H9 (cell line): ENCODE measurements around the gene GCNT2. TPM values are rescaled to one million over a fixed set of nuclear protein-coding genes. Genes with fewer than 3 reads are reported as not detected.

Source experiments
- DNase-seq: peaks from one replicate; pipeline ENCODE4 v3.0.0-alpha.2; 2017
- H2AFZ ChIP-seq: one replicate; pipeline ENCODE4 v1.6.1; 2013; ENCODE audit warnings: mild to moderate bottlenecking, low read length, control low read depth, moderate library complexity
- H2AK5ac ChIP-seq: 2 replicates; pipeline ENCODE4 v1.6.1; 2013; ENCODE audit warnings: low read length, control low read depth, mixed read lengths; ENCODE audit not compliant: insufficient read length
- H2BK120ac ChIP-seq: one replicate; pipeline ENCODE4 v1.6.1; 2013; ENCODE audit warnings: low read depth, mild to moderate bottlenecking, low read length, control low read depth, inconsistent platforms; ENCODE audit not compliant: poor library complexity, severe bottlenecking
- H2BK12ac ChIP-seq: 2 replicates; pipeline ENCODE4 v1.6.1; 2013; ENCODE audit warnings: low read length, control low read depth, mixed read lengths, low read depth; ENCODE audit not compliant: insufficient read length
- H2BK15ac ChIP-seq: 2 replicates; pipeline ENCODE4 v1.6.1; 2013; ENCODE audit warnings: low read depth, low read length, control low read depth
- H2BK20ac ChIP-seq: one replicate; pipeline ENCODE4 v1.6.1; 2013; ENCODE audit warnings: low read depth, mild to moderate bottlenecking, low read length, control low read depth, inconsistent platforms; ENCODE audit not compliant: poor library complexity, severe bottlenecking
- H2BK5ac ChIP-seq: 2 replicates; pipeline ENCODE4 v1.6.1; 2013; ENCODE audit warnings: low read length, control low read depth, mixed read lengths; ENCODE audit not compliant: insufficient read length
- H3K14ac ChIP-seq: 2 replicates; pipeline ENCODE4 v1.6.1; 2013; ENCODE audit warnings: low read length, control low read depth; ENCODE audit not compliant: insufficient read depth
- H3K18ac ChIP-seq: 2 replicates; pipeline ENCODE4 v1.6.1; 2013; ENCODE audit warnings: low read depth, mild to moderate bottlenecking, mixed read lengths, low read length, control low read depth; ENCODE audit not compliant: insufficient read length
- H3K23ac ChIP-seq: 2 replicates; pipeline ENCODE4 v1.6.1; 2013; ENCODE audit warnings: low read length, control low read depth, mixed read lengths, low read depth; ENCODE audit not compliant: insufficient read length
- H3K23me2 ChIP-seq: 2 replicates; pipeline ENCODE4 v1.6.1; 2013; ENCODE audit warnings: low read depth, mild to moderate bottlenecking, mixed read lengths, low read length, control low read depth; ENCODE audit not compliant: insufficient read length, poor library complexity, severe bottlenecking
- H3K27ac ChIP-seq: 2 replicates; pipeline ENCODE4 v1.5.1; 2013; ENCODE audit warnings: low read length, control low read depth, mixed read lengths, low read depth; ENCODE audit not compliant: insufficient read length
- H3K27me3 ChIP-seq: 2 replicates; pipeline ENCODE4 v1.6.1; 2013; ENCODE audit warnings: low read length, control low read depth, inconsistent platforms; ENCODE audit not compliant: insufficient read depth
- H3K4ac ChIP-seq: 2 replicates; pipeline ENCODE4 v1.6.1; 2013; ENCODE audit warnings: low read depth, mild to moderate bottlenecking, control low read depth, inconsistent platforms, low read length, moderate library complexity
- H3K4me1 ChIP-seq: 2 replicates; pipeline ENCODE4 v1.6.1; 2013; ENCODE audit warnings: low read length, control low read depth, inconsistent platforms; ENCODE audit not compliant: insufficient read depth
- H3K4me2 ChIP-seq: 2 replicates; pipeline ENCODE4 v1.6.1; 2013; ENCODE audit warnings: low read length, control low read depth, mixed read lengths; ENCODE audit not compliant: insufficient read length, insufficient read depth
- H3K56ac ChIP-seq: 2 replicates; pipeline ENCODE4 v1.6.1; 2013; ENCODE audit warnings: low read depth, mild to moderate bottlenecking, mixed read lengths, low read length, control low read depth; ENCODE audit not compliant: insufficient read length
- H3K79me1 ChIP-seq: 2 replicates; pipeline ENCODE4 v1.6.1; 2013; ENCODE audit warnings: low read depth, mild to moderate bottlenecking, moderate library complexity, low read length, control low read depth, inconsistent platforms; ENCODE audit not compliant: insufficient read depth, poor library complexity, severe bottlenecking
- H3K79me2 ChIP-seq: 2 replicates; pipeline ENCODE4 v1.6.1; 2013; ENCODE audit warnings: low read length, control low read depth, inconsistent platforms; ENCODE audit not compliant: insufficient read depth
- H3K9ac ChIP-seq: 2 replicates; pipeline ENCODE4 v1.6.1; 2013; ENCODE audit warnings: low read length, control low read depth, mixed read lengths; ENCODE audit not compliant: insufficient read length; ENCODE audit errors: extremely low read depth
- H3K9me3 ChIP-seq: one replicate; pipeline ENCODE4 v1.6.1; 2013; ENCODE audit warnings: low read depth, low read length, inconsistent platforms; ENCODE audit not compliant: control insufficient read depth
- H3T11ph ChIP-seq: one replicate; pipeline ENCODE4 v1.6.1; 2013; ENCODE audit warnings: mild to moderate bottlenecking, low read length, control low read depth, inconsistent platforms
- H4K20me1 ChIP-seq: one replicate; pipeline ENCODE4 v1.6.1; 2013; ENCODE audit not compliant: control insufficient read depth, insufficient read length, insufficient read depth
- H4K5ac ChIP-seq: 2 replicates; pipeline ENCODE4 v1.6.1; 2013; ENCODE audit warnings: low read depth, mild to moderate bottlenecking, mixed read lengths, low read length, control low read depth; ENCODE audit not compliant: insufficient read length
- H4K8ac ChIP-seq: replicated peaks from 2 replicates; pipeline ENCODE4 v1.6.1; 2013; ENCODE audit warnings: low read length, control low read depth, mixed read lengths, low read depth; ENCODE audit not compliant: insufficient read length
- H4K91ac ChIP-seq: 2 replicates; pipeline ENCODE4 v1.6.1; 2013; ENCODE audit warnings: low read depth, mild to moderate bottlenecking, moderate library complexity, mixed read lengths, low read length, control low read depth; ENCODE audit not compliant: insufficient read length
- H3K27ac Mint-ChIP-seq, 3 experiments: 2 replicates in 2 of 3; 3 replicates in 1 of 3; pipeline ENCODE4 v1.8.0; 2020 to 2021; ENCODE audit warnings: mixed read lengths in 3 of 3, mild to moderate bottlenecking in 1 of 3, moderate library complexity in 1 of 3
- H3K27me3 Mint-ChIP-seq: 2 replicates; pipeline ENCODE4 v1.8.0; 2021; ENCODE audit warnings: low read depth, mild to moderate bottlenecking, moderate library complexity, mixed read lengths
- H3K36me3 Mint-ChIP-seq, 3 experiments: 2 replicates in 2 of 3; 3 replicates in 1 of 3; pipeline ENCODE4 v1.8.0; 2020 to 2021; ENCODE audit warnings: low read depth in 3 of 3, mixed read lengths in 3 of 3; ENCODE audit not compliant: insufficient read depth in 1 of 3
- H3K4me1 Mint-ChIP-seq, 2 experiments: 2 replicates each; pipeline ENCODE4 v1.8.0; 2020; ENCODE audit warnings: mixed read lengths in 2 of 2
- H3K4me3 Mint-ChIP-seq, 2 experiments: 2 replicates in 1 of 2; 3 replicates in 1 of 2; pipeline ENCODE4 v1.8.0; 2020 to 2021; ENCODE audit warnings: mild to moderate bottlenecking in 2 of 2, mixed read lengths in 2 of 2, moderate library complexity in 1 of 2
- H3K9me3 Mint-ChIP-seq, 2 experiments: 2 replicates in 1 of 2; 3 replicates in 1 of 2; pipeline ENCODE4 v1.8.0; 2020; ENCODE audit warnings: mild to moderate bottlenecking in 2 of 2, mixed read lengths in 2 of 2, moderate library complexity in 1 of 2
- WGBS: extraction: QIAGEN DNeasy Blood & Tissue Kit; methylation state at CpG from one replicate; pipeline ENCODE4 v1.1.7; 2013; ENCODE audit warnings: missing lambda C conversion rate, low lambda C conversion rate, mixed read lengths; ENCODE audit not compliant: insufficient read length; ENCODE audit errors: extremely low coverage; 5-methylcytosine and 5-hydroxymethylcytosine counted together
- total RNA-seq: library from RNA; stranded (reverse); gene quantifications from 2 replicates; pipeline ENCODE4 v1.2.1, GENCODE V29; 2021
- TF ChIP-seq, protein P1 (sequence below): fragments of 200-600 bp; sonication (generic); conservative IDR thresholded peaks from 3 replicates; pipeline ENCODE4 v1.8.0; 2021; ENCODE audit warnings: antibody characterized with exemption, mild to moderate bottlenecking

GCNT2 gene
- total RNA-seq, 1 experiment from 2014 or later = 41.7 TPM

- Histone ChIP-seq H3K9me3 (no peaks in the 10 kb centered on the region), H4K91ac (no peak overlapping the region), H3K27me3 (no peaks in the 10 kb centered on the region), H3K23me2 (no peaks in the 10 kb centered on the region), H3T11ph (no peak overlapping the region), H2BK12ac (no peak overlapping the region), H3K79me1 (no peaks in the 10 kb centered on the region), H2BK120ac (no peak overlapping the region), H3K56ac (no peak overlapping the region), H4K20me1 (no peaks in the 10 kb centered on the region), H4K8ac (no peak overlapping the region), H4K5ac (no peak overlapping the region), H3K4me1 (no peaks in the 10 kb centered on the region), H3K4ac (no peak overlapping the region), H2BK20ac (no peak overlapping the region), H2BK15ac (no peak overlapping the region), H2BK5ac (no peak overlapping the region), H3K79me2 (no peaks in the 10 kb centered on the region), H3K18ac (no peak overlapping the region), H2AFZ (no peak overlapping the region), H3K9ac (no peak overlapping the region), H2AK5ac (no peak overlapping the region), H3K4me2 (no peak overlapping the region), H3K27ac (peak overlapping the region; percentile 8), H3K14ac (no peak overlapping the region), H3K23ac (no peak overlapping the region)
- Mint-ChIP-seq H3K36me3 (peaks cover 0 to 12% (median 0%) of the 10 kb centered on the region in 3 experiments; a peak in 3 of 7 replicates), H3K4me3 (no peak overlapping the region), H3K9me3 (no peaks in the 10 kb centered on the region; a peak in 1 of 5 replicates), H3K27ac (peak overlapping the region in 1 of 3 experiments; percentile 62; a peak in 3 of 7 replicates), H3K27me3 (no peaks in the 10 kb centered on the region), H3K4me1 (peaks cover 0 to 6% of the 10 kb centered on the region in 2 experiments; a peak in 2 of 4 replicates)
- DNase-seq = no peak
- TF ChIP-seq, protein P1, sequence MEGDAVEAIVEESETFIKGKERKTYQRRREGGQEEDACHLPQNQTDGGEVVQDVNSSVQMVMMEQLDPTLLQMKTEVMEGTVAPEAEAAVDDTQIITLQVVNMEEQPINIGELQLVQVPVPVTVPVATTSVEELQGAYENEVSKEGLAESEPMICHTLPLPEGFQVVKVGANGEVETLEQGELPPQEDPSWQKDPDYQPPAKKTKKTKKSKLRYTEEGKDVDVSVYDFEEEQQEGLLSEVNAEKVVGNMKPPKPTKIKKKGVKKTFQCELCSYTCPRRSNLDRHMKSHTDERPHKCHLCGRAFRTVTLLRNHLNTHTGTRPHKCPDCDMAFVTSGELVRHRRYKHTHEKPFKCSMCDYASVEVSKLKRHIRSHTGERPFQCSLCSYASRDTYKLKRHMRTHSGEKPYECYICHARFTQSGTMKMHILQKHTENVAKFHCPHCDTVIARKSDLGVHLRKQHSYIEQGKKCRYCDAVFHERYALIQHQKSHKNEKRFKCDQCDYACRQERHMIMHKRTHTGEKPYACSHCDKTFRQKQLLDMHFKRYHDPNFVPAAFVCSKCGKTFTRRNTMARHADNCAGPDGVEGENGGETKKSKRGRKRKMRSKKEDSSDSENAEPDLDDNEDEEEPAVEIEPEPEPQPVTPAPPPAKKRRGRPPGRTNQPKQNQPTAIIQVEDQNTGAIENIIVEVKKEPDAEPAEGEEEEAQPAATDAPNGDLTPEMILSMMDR = no peak
- no CpG with 5 or more reads among the region's 1 CpG for WGBS
These were observed 112.1 kb downstream of the GCNT2 start for GRCh38 chr6:10633216-10633615.
